Mononuclear cell (primary cell): ENCODE data around the gene FEN1. TPM values are rescaled to one million over a fixed set of nuclear protein-coding genes. Genes with fewer than 3 reads are reported as not detected.

ENCODE experiments used
- H3K27me3 ChIP-seq: 2 replicates; pipeline ENCODE4 v1.6.0; 2011; ENCODE audit warnings: low read length, control low read depth; ENCODE audit not compliant: insufficient read depth
- H3K4me1 ChIP-seq: 2 replicates; pipeline ENCODE4 v1.5.1; 2011; ENCODE audit warnings: mild to moderate bottlenecking, low read length, control low read depth; ENCODE audit not compliant: insufficient read depth
- H3K4me3 ChIP-seq: 2 replicates; pipeline ENCODE4 v1.5.1; 2011; ENCODE audit warnings: mild to moderate bottlenecking, low read length, moderate library complexity
- H3K9me3 ChIP-seq: 2 replicates; pipeline ENCODE4 v1.5.1; 2011; ENCODE audit warnings: low read depth, mild to moderate bottlenecking, control low read depth, low read length
- total RNA-seq: library from RNA; depleted of rRNA; stranded (reverse); fragments of >200 nt; gene quantifications from one replicate; pipeline ENCODE4 v1.2.3, GENCODE V29; 2012

The FEN1 gene
- total RNA-seq, 1 donor = 13.1 TPM

DNA sequence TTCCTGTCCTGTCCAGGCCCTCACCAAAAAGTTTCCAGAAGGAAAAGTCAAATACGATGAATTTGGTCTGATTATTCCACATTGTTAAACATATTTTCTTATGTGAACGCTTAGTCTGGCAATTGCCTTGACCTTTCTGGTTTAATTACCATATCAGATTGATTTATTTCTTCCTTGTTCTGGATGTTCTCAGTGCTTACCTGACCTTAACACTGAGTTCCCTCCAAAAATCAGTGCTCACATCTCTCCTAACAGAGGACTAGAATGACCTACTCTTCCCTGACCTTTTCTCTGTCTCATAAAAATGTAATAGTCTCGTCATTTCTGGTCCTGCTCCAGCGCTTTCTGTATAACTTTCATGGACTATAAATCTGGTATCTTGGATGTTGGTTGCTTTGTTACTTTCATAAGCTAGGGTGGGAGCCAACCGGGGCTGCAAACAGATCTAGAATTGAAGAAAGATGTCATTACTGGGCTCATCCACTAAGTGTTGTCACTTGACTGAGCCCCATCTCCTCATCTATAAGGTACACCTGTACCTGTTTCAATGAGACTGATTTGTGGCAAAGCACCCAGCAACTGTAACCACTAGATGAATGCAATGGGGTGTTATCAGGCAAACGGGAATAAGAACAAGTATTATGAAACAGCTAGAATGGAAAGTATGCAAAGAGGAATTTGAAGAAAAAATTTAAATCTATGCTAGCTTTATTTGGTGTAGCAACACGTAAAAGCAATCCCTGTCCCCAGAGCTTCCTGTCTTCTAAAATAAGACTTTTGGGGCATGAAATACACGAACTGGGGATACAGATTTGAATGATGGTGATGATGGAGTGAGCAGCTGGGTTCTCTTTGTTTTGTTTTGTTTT is 37.8 kb downstream of the FEN1 start:
- H3K4me1 ChIP-seq = peaks cover 79% of the 10 kb centered on the region
- H3K4me3 ChIP-seq = no peak overlapping the region
- H3K9me3 ChIP-seq = no peaks in the 10 kb centered on the region
- peaks cover 5% of the 10 kb centered on the region for H3K27me3 ChIP-seq

DNA sequence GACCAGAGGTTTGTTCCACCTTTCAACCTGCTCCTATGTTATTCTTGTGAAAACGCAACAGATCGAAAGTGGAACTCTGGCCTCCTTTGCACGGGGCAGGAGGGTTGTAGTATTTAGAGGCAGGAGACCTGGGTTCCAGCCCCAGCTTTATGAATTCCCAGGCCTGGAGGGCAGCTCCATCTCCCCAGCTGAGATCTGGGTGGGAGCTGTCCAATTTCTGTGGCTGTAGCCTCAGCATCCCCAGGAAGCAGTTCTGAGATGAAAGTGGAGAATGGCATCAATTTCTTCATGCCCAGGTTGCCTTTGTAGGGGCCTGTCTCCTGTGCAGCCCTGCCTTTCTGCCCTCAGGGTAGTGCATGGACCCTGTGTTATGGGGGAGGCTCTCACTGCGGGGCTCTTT is 39.5 kb downstream of the FEN1 start:
- Histone ChIP-seq H3K27me3 (peaks cover 5% of the 10 kb centered on the region), H3K4me1 (peaks cover 83% of the 10 kb centered on the region), H3K9me3 (no peaks in the 10 kb centered on the region)

GRCh38 chr11:61832754-61833153 is 40.0 kb downstream of the FEN1 start:
- Histone ChIP-seq H3K9me3 (no peaks in the 10 kb centered on the region), H3K4me1 (peaks cover 77% of the 10 kb centered on the region), H3K4me3 (no peak overlapping the region), H3K27me3 (peaks cover 5% of the 10 kb centered on the region)

More for the DNA sequence above, 39.5 kb downstream of the FEN1 start:
- H3K4me3 ChIP-seq = no peak overlapping the region

DNA sequence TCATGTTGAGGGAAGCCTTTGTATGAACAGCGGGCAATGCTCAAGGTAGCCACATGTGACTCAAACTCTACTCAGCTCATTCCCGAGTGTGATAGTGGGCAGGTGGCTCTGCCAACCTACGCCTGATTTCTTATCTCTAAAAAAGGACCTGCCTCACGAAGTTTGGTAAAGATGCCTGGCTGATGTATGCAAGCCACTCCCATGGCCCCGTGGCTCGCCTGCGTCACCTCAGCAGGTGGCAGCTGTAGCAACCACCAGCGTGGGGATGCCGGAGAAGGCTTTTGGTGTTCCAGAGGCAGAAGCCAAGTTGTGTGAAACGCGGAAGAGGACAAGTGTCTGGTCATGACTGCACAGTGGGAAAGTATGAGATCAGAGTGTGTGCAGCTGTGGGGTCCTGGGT is 40.8 kb downstream of the FEN1 start:
- Histone ChIP-seq H3K4me1 (peaks cover 70% of the 10 kb centered on the region), H3K27me3 (peaks cover 4% of the 10 kb centered on the region), H3K9me3 (no peaks in the 10 kb centered on the region), H3K4me3 (no peak overlapping the region)

DNA sequence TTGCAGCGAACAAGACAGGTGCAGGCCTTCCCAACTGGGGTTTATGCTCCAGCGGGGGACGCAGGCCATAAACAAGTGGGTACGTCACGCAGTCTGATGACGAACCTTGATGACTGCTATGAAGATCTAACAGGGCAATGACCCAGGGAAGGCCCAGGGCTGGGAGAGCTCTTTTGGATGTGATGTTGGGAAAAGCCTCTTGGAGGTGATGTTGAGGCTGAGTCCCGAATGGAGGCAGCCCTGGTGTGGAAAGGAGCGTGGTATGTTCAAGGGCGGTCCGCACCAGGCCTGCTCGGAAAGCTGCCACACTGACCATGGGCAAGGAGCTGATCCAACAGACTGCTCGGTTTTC is 41.2 kb downstream of the FEN1 start:
- Histone ChIP-seq H3K4me1 (peaks cover 66% of the 10 kb centered on the region), H3K4me3 (no peak overlapping the region), H3K9me3 (no peaks in the 10 kb centered on the region), H3K27me3 (no peaks in the 10 kb centered on the region)

GRCh38 chr11:61834278-61835048 is 41.8 kb downstream of the FEN1 start:
- Histone ChIP-seq H3K4me1 (peaks cover 60% of the 10 kb centered on the region), H3K9me3 (no peaks in the 10 kb centered on the region), H3K27me3 (no peaks in the 10 kb centered on the region), H3K4me3 (no peak overlapping the region)

GRCh38 chr11:61836193-61836592 is 43.5 kb downstream of the FEN1 start:
- H3K4me1 ChIP-seq = peaks cover 43% of the 10 kb centered on the region
- no peaks in the 10 kb centered on the region for H3K27me3 ChIP-seq
- no peaks in the 10 kb centered on the region for H3K9me3 ChIP-seq
- H3K4me3 ChIP-seq = no peak overlapping the region

DNA sequence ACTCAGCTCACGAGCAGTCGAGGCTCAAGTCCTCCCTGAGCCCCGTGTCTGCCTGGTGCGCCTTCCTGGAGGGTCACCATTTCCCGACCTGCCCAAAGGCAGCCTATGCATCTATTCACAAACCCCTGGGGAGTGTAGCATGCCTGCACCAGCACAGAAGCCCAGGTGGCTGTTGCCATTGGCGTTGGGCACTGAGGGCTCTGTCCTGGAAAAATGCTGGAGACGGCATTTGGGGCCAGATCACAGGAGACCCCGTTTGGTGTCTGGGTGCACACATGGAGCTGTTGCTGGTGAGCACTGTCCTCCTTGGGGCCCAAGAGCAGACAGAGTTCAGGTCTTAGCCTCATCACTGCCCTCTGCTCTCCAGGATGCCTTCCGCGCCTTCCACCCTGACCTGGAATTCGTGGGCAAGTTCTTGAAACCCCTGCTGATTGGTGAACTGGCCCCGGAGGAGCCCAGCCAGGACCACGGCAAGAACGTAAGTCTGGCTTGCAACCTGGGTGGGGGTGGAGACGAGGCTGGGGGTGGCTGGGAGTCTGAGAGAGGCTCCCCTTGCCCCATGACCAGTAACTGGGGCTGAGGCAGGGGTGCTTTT is 44.8 kb downstream of the FEN1 start:
- Histone ChIP-seq H3K4me1 (peaks cover 30% of the 10 kb centered on the region), H3K27me3 (no peaks in the 10 kb centered on the region), H3K9me3 (no peaks in the 10 kb centered on the region), H3K4me3 (no peak overlapping the region)

- Histone ChIP-seq H3K9me3 (no peaks in the 10 kb centered on the region), H3K4me1 (peaks cover 29% of the 10 kb centered on the region), H3K27me3 (no peaks in the 10 kb centered on the region), H3K4me3 (no peak overlapping the region)
These were observed 45.8 kb downstream of the FEN1 start for GRCh38 chr11:61838501-61838900.

GRCh38 chr11:61838921-61839320 is 46.2 kb downstream of the FEN1 start:
- peaks cover 25% of the 10 kb centered on the region for H3K4me1 ChIP-seq

DNA sequence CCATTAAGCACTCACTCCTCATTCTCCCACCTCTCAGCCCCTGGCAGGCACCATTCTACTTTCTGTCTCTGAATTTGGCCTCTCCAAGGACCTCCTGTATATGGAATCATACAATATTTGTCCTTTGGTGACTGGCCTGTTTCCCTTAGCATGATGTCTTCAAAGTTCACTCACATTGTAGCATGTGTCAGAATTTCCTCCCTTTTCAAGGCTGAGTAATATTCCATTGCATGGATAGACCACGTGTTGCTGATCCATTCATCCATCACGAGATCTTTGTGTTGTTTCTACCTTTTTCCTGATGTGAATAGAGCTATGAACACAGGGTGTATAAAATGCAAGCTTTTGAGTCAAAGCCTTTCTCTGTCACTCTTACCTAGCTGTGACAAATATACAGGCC is 47.0 kb downstream of the FEN1 start:
- H3K27me3 ChIP-seq = no peaks in the 10 kb centered on the region
- H3K9me3 ChIP-seq = no peaks in the 10 kb centered on the region
- no peak overlapping the region for H3K4me3 ChIP-seq
- H3K4me1 ChIP-seq = peaks cover 16% of the 10 kb centered on the region

More at GRCh38 chr11:61838921-61839320, 46.2 kb downstream of the FEN1 start:
- Histone ChIP-seq H3K9me3 (no peaks in the 10 kb centered on the region), H3K4me3 (no peak overlapping the region), H3K27me3 (no peaks in the 10 kb centered on the region)

- H3K9me3 ChIP-seq = no peaks in the 10 kb centered on the region
- H3K27me3 ChIP-seq = no peaks in the 10 kb centered on the region
- peaks cover 10% of the 10 kb centered on the region for H3K4me1 ChIP-seq
- no peak overlapping the region for H3K4me3 ChIP-seq
These were observed 47.7 kb downstream of the FEN1 start for GRCh38 chr11:61840371-61840770.

DNA sequence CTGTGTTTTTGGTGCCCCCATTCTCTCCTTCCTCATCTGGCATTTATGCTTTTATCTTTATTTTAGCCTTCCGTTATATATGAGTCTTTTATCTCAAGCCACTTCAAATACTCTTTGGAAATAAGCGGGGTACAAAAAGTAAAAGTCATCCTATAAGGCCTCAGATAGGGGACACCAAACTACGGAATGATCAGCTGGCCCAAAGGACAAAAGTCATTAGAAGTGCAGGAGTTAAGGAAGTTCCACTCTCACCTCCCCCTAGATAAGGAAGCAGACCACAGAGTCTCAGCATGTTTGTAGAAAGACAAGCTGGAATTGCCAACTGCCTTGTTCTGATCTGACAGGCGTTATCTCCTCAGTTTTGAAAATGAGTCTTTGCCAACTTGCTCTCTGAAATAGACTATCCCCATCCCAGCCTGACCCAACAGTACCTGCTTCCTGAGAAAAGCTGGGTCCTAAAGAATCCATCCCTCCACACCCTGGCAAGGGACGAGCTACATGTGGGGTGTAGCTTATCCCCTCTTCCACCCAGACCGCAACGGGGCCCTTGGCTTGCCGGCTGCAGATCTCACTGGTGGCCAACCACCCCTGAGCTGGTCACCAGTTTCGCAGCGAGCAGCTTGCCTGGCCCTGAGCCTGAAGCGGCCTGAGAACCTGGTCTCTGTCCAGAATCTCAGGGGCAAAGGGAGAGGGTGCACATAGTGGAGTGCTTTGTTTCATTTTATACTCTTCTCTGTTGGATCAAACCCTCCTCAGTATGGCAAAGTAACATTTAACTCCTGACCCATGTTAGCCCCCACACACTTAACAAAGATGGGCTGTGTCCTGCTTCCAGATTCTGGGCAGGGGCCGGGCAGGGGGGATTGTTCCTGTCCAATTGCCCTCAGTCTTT is 49.2 kb downstream of the FEN1 start:
- Histone ChIP-seq H3K9me3 (no peaks in the 10 kb centered on the region), H3K4me3 (no peak overlapping the region), H3K27me3 (no peaks in the 10 kb centered on the region), H3K4me1 (no peaks in the 10 kb centered on the region)

DNA sequence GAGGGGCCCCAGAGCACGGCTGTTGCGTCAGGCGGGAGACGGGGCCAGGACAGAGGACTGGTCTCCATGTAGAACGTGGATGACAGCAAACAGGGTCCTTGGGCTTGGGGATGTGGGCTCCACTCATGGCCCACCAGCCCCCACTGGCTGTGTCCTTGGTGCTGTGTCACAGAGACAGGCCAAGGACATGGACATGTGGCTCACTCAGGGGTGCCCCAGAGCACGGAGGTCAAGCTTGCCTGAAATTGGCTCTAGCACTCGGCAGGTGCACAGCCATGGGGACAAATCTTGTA is 49.8 kb downstream of the FEN1 start:
- Histone ChIP-seq H3K4me1 (no peaks in the 10 kb centered on the region), H3K27me3 (no peaks in the 10 kb centered on the region), H3K9me3 (no peaks in the 10 kb centered on the region), H3K4me3 (no peak overlapping the region)
